Measurements from ENCODE around the gene RHOC.

DNA sequence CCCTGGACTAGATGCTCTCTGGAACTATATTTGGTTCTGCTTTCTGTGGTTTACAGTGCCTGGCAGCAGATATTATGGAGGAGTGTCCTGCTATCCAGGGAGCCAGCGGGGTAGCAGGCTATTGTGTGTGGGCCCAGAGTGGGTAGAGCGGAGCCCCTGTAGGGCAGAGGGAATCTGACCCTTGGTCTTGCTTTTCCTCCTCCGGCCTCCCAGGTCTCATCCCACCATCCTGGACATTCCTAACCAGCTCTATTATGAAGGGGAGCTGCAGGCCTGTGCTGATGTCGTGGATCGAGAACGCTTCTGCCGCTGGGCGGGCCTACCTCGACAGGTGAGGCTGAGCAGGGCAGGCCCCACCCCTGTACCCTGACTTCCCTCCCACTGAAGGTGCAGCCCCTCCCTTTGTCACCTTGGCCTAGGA is 9.1 kb downstream of the RHOC start:
- no peak for TF ChIP-seq ZBTB20 (tag by site-specific recombination; IDR thresholded peaks at IDR 0.05)
- no peak for TF ChIP-seq ZSCAN23 (tag by site-specific recombination; IDR thresholded peaks at IDR 0.05)
- TF ChIP-seq CTCF (tag by site-specific recombination; IDR thresholded peaks at IDR 0.05): no peak
- no peak for TF ChIP-seq SETDB1 (IDR thresholded peaks at IDR 0.05; ENCODE audit: insufficient read length, low read length)
- no peak for TF ChIP-seq ZNF248 (tag by site-specific recombination; IDR thresholded peaks at IDR 0.05)
- no peak for TF ChIP-seq ZBTB8A (tag by site-specific recombination; IDR thresholded peaks at IDR 0.05)
- no peak for TF ChIP-seq YY1 (tag by site-specific recombination; IDR thresholded peaks at IDR 0.05)
- TF ChIP-seq, protein P1, sequence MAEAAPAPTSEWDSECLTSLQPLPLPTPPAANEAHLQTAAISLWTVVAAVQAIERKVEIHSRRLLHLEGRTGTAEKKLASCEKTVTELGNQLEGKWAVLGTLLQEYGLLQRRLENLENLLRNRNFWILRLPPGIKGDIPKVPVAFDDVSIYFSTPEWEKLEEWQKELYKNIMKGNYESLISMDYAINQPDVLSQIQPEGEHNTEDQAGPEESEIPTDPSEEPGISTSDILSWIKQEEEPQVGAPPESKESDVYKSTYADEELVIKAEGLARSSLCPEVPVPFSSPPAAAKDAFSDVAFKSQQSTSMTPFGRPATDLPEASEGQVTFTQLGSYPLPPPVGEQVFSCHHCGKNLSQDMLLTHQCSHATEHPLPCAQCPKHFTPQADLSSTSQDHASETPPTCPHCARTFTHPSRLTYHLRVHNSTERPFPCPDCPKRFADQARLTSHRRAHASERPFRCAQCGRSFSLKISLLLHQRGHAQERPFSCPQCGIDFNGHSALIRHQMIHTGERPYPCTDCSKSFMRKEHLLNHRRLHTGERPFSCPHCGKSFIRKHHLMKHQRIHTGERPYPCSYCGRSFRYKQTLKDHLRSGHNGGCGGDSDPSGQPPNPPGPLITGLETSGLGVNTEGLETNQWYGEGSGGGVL (tag by site-specific recombination; IDR thresholded peaks at IDR 0.05): no peak
- TF ChIP-seq ZNF350 (tag by site-specific recombination; IDR thresholded peaks at IDR 0.05): no peak
- TF ChIP-seq ZNF239 (tag by site-specific recombination; IDR thresholded peaks at IDR 0.05): no peak
- TF ChIP-seq ZNF785 (tag by site-specific recombination; IDR thresholded peaks at IDR 0.05): no peak
- no peak for TF ChIP-seq ZNF747 (tag by site-specific recombination; IDR thresholded peaks at IDR 0.05)

Data from HEK293 (cell line).